Measurements from ENCODE around the gene TEC.

- TF ChIP-seq POLR2A (IDR thresholded peaks at IDR 0.05), result no peak
- TF ChIP-seq CTCF (IDR thresholded peaks at IDR 0.05), result no peak
Observed at GRCh38 chr4:48085821-48086589, 183.6 kb downstream of the TEC start.
